Hair follicle dermal papilla cell (primary cell): Measurements from ENCODE around the gene DPEP2NB. TPM values are rescaled to one million over a fixed set of nuclear protein-coding genes. Genes with fewer than 3 reads are reported as not detected.

Experiments
- small RNA-seq: library from RNA; depleted of rRNA; stranded (forward); fragments of <200 nt; gene quantifications from one replicate; pipeline ENCODE3, GENCODE V24; 2012
- total RNA-seq: library from RNA; depleted of rRNA; stranded (reverse); fragments of >200 nt; gene quantifications from 2 replicates; pipeline ENCODE4 v1.2.3, GENCODE V29; 2012

DPEP2NB gene
- total RNA-seq, result not detected in 2 replicates

DNA sequence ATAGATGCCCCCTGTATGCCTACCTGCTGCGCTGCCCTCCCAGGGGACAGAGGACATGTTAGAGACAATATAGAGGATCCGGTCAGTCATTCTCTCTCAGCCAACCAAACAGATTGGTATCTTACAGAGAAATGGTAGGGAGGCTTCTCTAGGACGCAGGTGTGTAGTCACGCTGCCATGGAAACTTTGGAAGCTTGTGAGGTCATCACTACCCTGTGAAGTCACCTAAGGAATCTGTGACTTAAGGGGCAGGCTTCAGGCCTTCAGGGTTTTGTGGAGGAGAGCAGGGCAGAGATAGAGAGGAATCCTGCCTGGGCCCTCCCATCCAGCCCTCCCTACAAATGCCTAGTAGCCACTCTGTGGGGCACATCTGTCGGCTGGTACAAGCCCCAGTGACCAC, at the start of gene DPEP2NB:
Gene DPEP2NB (minus strand): TSS at position 231 of the 400 bp plus-strand sequence. CDS start 141 bp downstream, at position 90.

DNA sequence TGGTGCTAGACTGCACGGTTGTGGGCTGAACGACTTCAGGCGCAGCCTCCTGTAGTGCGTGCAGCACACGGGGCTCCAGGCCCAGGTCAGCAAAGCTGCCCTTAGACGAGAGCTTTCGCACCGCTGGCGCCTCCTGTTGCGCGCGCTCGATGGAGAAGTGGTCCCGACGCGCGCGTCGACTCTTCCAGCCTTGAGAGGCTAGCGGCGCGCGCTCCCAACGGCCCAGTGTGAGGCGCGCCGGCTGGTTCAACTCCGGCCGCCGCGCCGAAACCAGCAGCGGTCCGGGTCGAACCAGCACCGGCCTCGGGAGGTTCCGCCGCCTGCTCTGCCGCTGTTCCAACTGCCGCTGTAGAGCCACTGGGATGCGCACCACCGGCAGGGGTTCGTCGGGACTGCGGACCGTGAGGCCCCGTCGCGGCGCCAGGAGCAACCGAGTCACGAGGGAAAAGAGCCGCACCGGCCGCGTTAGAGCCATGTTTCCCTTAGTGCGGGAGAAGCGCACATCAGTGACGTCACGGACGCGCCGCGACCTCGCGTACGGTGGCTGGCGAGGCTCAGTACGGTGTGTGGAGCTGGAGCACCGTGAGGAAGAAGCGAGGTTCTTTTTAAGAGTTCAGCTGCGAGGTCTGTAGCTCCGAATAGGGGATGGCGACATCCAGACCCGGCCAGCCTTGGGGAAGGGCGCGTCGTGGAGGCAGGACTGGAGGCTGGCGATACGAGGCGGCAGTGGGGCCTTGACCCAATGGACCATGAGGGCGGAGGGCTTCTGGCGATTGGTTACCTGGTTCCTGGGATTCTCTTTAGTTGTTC, 7.2 kb upstream of the DPEP2NB start, which contains the start of the genes DDX28 and DUS2:
Gene DDX28 (minus strand): TSS at position 505 of the 810 bp plus-strand sequence. CDS start 30 bp downstream, at position 475.
Gene DUS2 (plus strand): TSS at position 557 of the 810 bp plus-strand sequence. CDS start 14,740 bp downstream, outside the sequence.

DNA sequence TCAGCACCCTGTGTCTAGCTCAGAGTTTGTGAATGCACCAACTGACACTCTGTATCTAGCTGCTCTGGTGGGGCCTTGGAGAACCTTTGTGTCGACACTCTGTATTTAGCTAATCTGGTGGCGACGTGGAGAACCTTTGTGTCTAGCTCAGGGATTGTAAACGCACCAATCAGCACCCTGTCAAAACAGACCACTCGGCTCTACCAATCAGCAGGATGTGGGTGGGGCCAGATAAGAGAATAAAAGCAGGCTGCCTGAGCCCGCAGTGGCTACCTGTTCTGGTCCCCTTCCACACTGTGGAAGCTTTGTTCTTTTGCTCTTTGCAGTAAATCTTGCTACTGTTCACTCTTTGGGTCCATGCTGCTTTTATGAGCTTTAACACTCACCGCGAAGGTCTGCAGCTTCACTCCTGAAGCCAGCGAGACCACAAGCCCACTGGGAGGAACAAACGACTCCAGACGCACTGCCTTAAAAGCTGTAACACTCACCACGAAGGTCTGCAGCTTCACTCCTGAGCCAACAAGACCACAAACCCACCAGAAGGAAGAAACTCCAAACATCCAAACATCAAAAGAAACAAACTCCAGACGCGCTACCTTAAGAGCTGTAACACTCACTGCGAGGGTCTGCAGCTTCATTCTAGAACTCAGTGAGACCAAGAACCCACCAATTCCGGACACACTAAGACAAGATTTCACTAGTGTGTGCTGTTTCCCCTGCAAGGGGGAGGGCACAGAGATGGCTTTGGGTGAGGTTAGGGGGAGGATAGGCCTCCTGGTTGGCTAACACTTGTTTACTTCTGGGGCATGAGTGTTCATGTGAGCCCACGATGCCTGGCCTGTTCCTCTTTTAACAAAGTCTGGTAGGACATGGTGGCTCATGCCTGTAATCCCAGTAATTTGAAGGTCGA, 16.7 kb downstream of the DPEP2NB start, which contains the start of gene DPEP2:
Gene DPEP2 (minus strand): TSS at position 706 of the 910 bp plus-strand sequence. CDS start 6,272 bp downstream, outside the sequence.

DNA sequence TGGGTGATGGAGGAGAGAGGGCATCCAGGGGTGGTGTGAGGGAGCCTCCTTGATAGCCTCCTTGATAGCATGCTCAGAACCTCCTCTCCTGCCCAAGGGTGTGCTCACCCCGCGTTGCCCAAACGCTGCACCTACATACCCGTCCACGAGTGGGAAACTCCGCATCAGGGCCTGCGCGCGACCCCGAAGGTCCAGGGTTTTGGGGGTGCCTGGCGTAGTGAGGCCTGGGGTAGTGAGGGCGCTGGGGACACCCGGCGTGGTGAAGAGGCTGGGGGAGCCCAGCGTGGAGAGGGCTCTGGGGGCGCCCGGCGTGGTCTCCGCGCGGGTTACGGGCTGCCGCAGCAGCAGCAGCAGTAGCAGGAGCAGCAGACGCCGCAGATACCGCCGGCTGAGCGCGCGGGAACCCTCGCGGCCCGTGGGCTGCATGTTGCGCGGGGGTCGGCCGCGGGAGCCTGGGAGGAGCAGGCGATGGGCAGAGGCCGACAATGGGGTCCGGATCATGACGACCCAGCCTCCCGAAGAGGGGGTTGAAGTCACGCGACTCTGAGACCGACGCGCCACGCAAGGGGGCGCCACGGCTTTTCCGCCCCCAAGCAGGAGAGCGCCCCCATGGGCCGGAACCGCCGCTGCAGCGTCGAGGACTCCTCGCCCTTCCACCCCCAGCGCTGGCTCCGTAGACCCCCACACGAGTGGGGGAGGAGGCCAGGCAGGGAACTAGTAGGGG, 35.6 kb downstream of the DPEP2NB start, which contains the start of gene DPEP3:
Gene DPEP3 (minus strand): TSS at position 545 of the 724 bp plus-strand sequence. CDS start 119 bp downstream, at position 426.

GRCh38 chr16:67968400-67969253, 47.1 kb downstream of the DPEP2NB start, which contains the start of gene SLC12A4:
Gene SLC12A4, minus strand, starts transcription at chr16:67968637. Its CDS starts 84 bp downstream, at chr16:67968553.

Small RNA genes within 50 kb of the gene (small RNA-seq; reads per million reads assigned to genes)
- not detected for gene RNU6-359P

Other genes with a start within 250 kb of the DPEP2NB start
- 7.2 and 7.5 TPM in 2 replicates for gene RANBP10, start 209.4 kb downstream of the DPEP2NB start, total RNA-seq
- gene TSNAXIP1, start 209.0 kb downstream of the DPEP2NB start, total RNA-seq, result 0.49 and 1.3 TPM in 2 replicates
- 30.0 and 34.6 TPM in 2 replicates for gene THAP11, start 173.6 kb downstream of the DPEP2NB start, total RNA-seq
- 111 and 129 TPM in 2 replicates for gene NUTF2, start 169.0 kb downstream of the DPEP2NB start, total RNA-seq
- 35.6 and 36.8 TPM in 2 replicates for gene CENPT, start 168.2 kb downstream of the DPEP2NB start, total RNA-seq
- 53.2 and 64.1 TPM in 2 replicates for gene EDC4, start 142.9 kb downstream of the DPEP2NB start, total RNA-seq
- gene NRN1L, start 131.0 kb downstream of the DPEP2NB start, total RNA-seq, result not detected in 2 replicates
- gene PSKH1, start 122.7 kb downstream of the DPEP2NB start, total RNA-seq, result 14.5 and 16.4 TPM in 2 replicates
- 1.1 and 1.3 TPM in 2 replicates for gene CTRL, start 84.0 kb downstream of the DPEP2NB start, total RNA-seq
- gene PSMB10, start 79.1 kb downstream of the DPEP2NB start, total RNA-seq, result 63.9 and 73.6 TPM in 2 replicates
- 9.6 and 11.2 TPM in 2 replicates for gene LCAT, start 71.8 kb downstream of the DPEP2NB start, total RNA-seq
- 82.1 and 92.5 TPM in 2 replicates for gene SLC12A4, start 47.3 kb downstream of the DPEP2NB start, total RNA-seq
- not detected in 2 replicates for gene DPEP3, start 35.4 kb downstream of the DPEP2NB start, total RNA-seq
- gene DPEP2, start 16.4 kb downstream of the DPEP2NB start, total RNA-seq, result not detected in 2 replicates
- gene DDX28, start 7.3 kb upstream of the DPEP2NB start, total RNA-seq, result 11.8 and 12.4 TPM in 2 replicates
- gene DUS2, start 7.4 kb upstream of the DPEP2NB start, total RNA-seq, result 15.3 and 15.7 TPM in 2 replicates
- 33.8 and 40.6 TPM in 2 replicates for gene NFATC3, start 69.5 kb upstream of the DPEP2NB start, total RNA-seq
- gene ESRP2, start 220.2 kb upstream of the DPEP2NB start, total RNA-seq, result 0.12 and 0.16 TPM in 2 replicates
- gene PLA2G15, start 229.5 kb upstream of the DPEP2NB start, total RNA-seq, result 21.7 and 27.8 TPM in 2 replicates
- 25.1 and 39.6 TPM in 2 replicates for gene SLC7A6, start 248.6 kb upstream of the DPEP2NB start, total RNA-seq